SU-DHL-6 (cell line): ENCODE results near the gene HK1.

Source experiments
- H2AFZ ChIP-seq: fragments of 200-600 bp; sonication (generic); 2 replicates; pipeline ENCODE4 v1.6.1; 2014; ENCODE audit warnings: low read depth, mild to moderate bottlenecking, moderate library complexity, mixed read lengths, antibody characterized with exemption, low read length; ENCODE audit not compliant: severe bottlenecking
- H3F3A ChIP-seq: fragments of 200-600 bp; shearing (Covaris generic); 2 replicates; pipeline ENCODE4 v1.6.0; 2016; ENCODE audit warnings: antibody characterized with exemption, mild to moderate bottlenecking; ENCODE audit not compliant: insufficient read depth
- H3K27ac ChIP-seq: fragments of 200-600 bp; sonication (generic); 2 replicates; pipeline ENCODE4 v1.5.1; 2016; ENCODE audit warnings: low read depth, mild to moderate bottlenecking, low read length, moderate library complexity, mixed read lengths
- H3K27me3 ChIP-seq: fragments of 200-600 bp; sonication (generic), shearing (Covaris generic); 2 replicates; pipeline ENCODE4 v1.6.0; 2014; ENCODE audit warnings: mild to moderate bottlenecking, low read length
- H3K36me3 ChIP-seq: fragments of 200-600 bp; sonication (generic); 2 replicates; pipeline ENCODE4 v1.6.1; 2014; ENCODE audit warnings: mild to moderate bottlenecking, low read length, mixed read lengths
- H3K4me2 ChIP-seq: fragments of 300-600, 200-600 bp; shearing (Covaris generic), sonication (generic); 2 replicates; pipeline ENCODE4 v1.6.0; 2014; ENCODE audit warnings: low read length, low read depth, mild to moderate bottlenecking; ENCODE audit not compliant: poor library complexity, severe bottlenecking
- H3K4me3 ChIP-seq: fragments of 200-600 bp; sonication (generic); 2 replicates; pipeline ENCODE4 v1.5.1; 2014; ENCODE audit warnings: antibody characterized with exemption, low read length, mild to moderate bottlenecking, mixed read lengths; ENCODE audit not compliant: insufficient read depth, poor library complexity, severe bottlenecking
- H3K79me2 ChIP-seq: fragments of 200-600 bp; sonication (generic); 2 replicates; pipeline ENCODE4 v1.6.1; 2014; ENCODE audit warnings: mild to moderate bottlenecking, low read length, moderate library complexity; ENCODE audit not compliant: insufficient read depth
- H3K9ac ChIP-seq: fragments of 200-600 bp; sonication (generic); 2 replicates; pipeline ENCODE4 v1.7.0; 2014; ENCODE audit warnings: mild to moderate bottlenecking, low read length
- H3K9me2 ChIP-seq: fragments of 200-600 bp; sonication (generic); replicated peaks from 2 replicates; pipeline ENCODE4 v1.6.1; 2014; ENCODE audit warnings: low read length; ENCODE audit not compliant: insufficient read depth
- H3K9me3 ChIP-seq: fragments of 200-600 bp; sonication (generic); 2 replicates; pipeline ENCODE4 v1.6.1; 2014; ENCODE audit warnings: low read length, mixed read lengths; ENCODE audit not compliant: insufficient read depth
- H4K20me1 ChIP-seq: fragments of 200-600 bp; sonication (generic); 2 replicates; pipeline ENCODE4 v1.6.1; 2014; ENCODE audit warnings: low read depth, mild to moderate bottlenecking, antibody characterized with exemption, low read length, moderate library complexity, mixed read lengths
- EZH2phosphoT487 ChIP-seq: fragments of 200-600 bp; sonication (generic), shearing (Covaris generic); conservative IDR thresholded peaks from 2 replicates; pipeline ENCODE4 v1.6.1; 2018; ENCODE audit warnings: mild to moderate bottlenecking, antibody characterized with exemption, low read length, moderate library complexity, mixed read lengths
- TF ChIP-seq, protein P1 (sequence below): fragments of 200-600 bp; sonication (generic); IDR thresholded peaks from one replicate; pipeline ENCODE4 v1.5.1; 2017; ENCODE audit warnings: antibody characterized with exemption, mild to moderate bottlenecking, low read length, moderate library complexity; ENCODE audit not compliant: insufficient read depth, poor library complexity, severe bottlenecking

Gene HK1

DNA sequence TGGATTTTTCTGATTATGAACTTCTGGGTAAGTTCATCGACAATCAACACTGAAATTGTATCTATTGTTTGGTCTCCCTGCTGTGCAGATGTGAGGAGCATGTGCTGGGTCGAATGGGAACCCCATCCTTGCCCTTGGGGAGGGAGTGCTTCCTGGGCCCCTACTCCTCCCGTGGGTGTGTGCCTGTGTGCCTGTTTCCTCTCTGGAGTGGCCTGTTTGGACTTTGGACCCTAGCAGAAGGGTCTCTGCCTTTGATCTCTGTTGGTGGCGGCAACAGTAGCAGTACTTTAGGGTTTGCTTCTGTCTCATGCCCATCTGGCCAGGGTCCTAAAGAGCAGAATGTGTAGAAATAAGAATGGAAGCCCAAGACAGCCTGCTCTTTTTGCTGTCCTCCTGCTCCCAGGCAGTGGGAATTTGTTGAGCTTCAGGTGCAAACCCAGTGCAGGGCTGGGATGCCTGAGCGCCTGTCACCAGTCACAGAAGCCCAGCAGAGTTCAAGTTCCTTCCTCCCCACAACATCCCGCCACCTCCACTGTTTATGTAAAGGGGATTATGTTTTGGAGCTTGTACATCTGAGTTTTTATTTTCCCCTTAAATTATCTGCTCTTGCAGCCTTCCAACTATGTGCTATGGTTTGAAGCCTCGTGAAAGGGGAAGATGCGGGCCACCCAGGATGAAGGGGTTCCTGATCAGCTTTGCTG lies 139.9 kb downstream of the HK1 start:
- no peak for TF ChIP-seq EZH2phosphoT487
- TF ChIP-seq, protein P1, sequence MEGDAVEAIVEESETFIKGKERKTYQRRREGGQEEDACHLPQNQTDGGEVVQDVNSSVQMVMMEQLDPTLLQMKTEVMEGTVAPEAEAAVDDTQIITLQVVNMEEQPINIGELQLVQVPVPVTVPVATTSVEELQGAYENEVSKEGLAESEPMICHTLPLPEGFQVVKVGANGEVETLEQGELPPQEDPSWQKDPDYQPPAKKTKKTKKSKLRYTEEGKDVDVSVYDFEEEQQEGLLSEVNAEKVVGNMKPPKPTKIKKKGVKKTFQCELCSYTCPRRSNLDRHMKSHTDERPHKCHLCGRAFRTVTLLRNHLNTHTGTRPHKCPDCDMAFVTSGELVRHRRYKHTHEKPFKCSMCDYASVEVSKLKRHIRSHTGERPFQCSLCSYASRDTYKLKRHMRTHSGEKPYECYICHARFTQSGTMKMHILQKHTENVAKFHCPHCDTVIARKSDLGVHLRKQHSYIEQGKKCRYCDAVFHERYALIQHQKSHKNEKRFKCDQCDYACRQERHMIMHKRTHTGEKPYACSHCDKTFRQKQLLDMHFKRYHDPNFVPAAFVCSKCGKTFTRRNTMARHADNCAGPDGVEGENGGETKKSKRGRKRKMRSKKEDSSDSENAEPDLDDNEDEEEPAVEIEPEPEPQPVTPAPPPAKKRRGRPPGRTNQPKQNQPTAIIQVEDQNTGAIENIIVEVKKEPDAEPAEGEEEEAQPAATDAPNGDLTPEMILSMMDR = no peak
- no peaks in the 10 kb centered on the region for H3K27me3 ChIP-seq
- H3K4me2 ChIP-seq = no peak overlapping the region
- H3K9me2 ChIP-seq = no peaks in the 10 kb centered on the region
- no peak overlapping the region for H3K9ac ChIP-seq
- no peaks in the 10 kb centered on the region for H3K36me3 ChIP-seq
- no peak overlapping the region for H3K4me3 ChIP-seq
- no peak overlapping the region for H3K27ac ChIP-seq
- H3F3A ChIP-seq = no peaks in the 10 kb centered on the region
- H2AFZ ChIP-seq = no peak overlapping the region
- H3K9me3 ChIP-seq = no peaks in the 10 kb centered on the region
- H3K79me2 ChIP-seq = no peaks in the 10 kb centered on the region
- H4K20me1 ChIP-seq = no peaks in the 10 kb centered on the region

DNA sequence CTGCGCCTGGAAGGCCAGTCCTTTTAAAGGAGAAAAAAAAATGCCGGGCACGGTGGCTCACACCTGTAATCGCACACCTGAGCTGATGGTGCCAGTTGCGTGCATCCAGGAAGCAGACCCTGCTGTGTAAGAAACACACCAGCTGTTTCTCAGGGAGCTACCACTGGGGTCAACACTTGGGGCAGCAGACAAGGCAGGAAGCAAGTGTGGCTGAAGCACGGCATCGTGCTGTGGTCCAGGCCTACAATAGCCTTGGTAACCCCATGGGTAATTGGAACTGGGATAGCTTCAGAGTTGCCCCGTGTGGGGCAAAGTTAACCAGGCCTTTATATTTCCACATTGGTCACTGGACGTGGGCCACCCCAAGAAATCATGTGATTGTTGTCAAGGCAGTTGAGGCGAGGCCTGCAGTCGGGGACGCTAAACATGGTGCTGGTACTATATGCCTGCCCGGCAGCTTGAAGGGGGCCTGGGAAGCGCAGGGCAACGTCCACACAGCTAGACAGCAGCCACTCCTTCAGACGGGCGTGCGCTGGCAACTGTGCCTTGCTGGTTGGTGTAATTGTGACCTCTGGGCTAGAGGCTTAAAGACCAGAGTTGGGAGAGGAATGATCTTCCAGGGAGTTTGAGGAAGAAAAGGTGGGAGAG lies 140.9 kb downstream of the HK1 start:
- H3K27me3 ChIP-seq = no peaks in the 10 kb centered on the region
- no peaks in the 10 kb centered on the region for H3K36me3 ChIP-seq
- H3K79me2 ChIP-seq = no peaks in the 10 kb centered on the region
- no peak overlapping the region for H2AFZ ChIP-seq
- no peaks in the 10 kb centered on the region for H4K20me1 ChIP-seq
- no peak overlapping the region for H3K9ac ChIP-seq
- H3K4me3 ChIP-seq = no peak overlapping the region
- TF ChIP-seq, protein P1 = no peak
- TF ChIP-seq EZH2phosphoT487 = no peak
- H3F3A ChIP-seq = no peaks in the 10 kb centered on the region
- H3K9me2 ChIP-seq = no peaks in the 10 kb centered on the region
- H3K4me2 ChIP-seq = no peak overlapping the region
- H3K9me3 ChIP-seq = no peaks in the 10 kb centered on the region
- H3K27ac ChIP-seq = no peak overlapping the region

DNA sequence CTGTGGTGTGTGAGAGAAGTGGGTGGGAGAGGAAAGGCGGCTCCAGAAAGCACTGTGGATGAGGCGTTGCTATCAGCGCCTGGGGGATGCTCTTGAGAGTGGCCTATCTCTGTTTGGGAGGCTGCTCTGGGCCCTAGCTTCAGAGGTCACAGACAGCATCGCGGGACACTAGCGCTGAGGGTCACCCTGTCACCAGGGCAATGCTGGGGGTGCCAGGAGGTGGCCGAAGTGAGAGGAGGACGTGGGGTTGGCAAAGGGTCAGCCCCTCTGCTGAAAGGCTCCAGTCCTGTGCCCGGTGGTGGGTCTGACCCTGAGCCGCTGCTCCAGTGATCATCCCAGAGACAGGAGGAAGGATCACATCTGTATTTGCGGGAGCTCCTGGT lies 141.4 kb downstream of the HK1 start:
- H3K36me3 ChIP-seq = no peaks in the 10 kb centered on the region
- no peaks in the 10 kb centered on the region for H3K79me2 ChIP-seq
- no peak overlapping the region for H3K4me3 ChIP-seq
- H3K9ac ChIP-seq = no peak overlapping the region
- H2AFZ ChIP-seq = no peak overlapping the region
- H3K9me2 ChIP-seq = no peaks in the 10 kb centered on the region
- H3K27me3 ChIP-seq = no peaks in the 10 kb centered on the region
- no peaks in the 10 kb centered on the region for H3K9me3 ChIP-seq
- H3K4me2 ChIP-seq = no peak overlapping the region
- H3K27ac ChIP-seq = no peak overlapping the region
- TF ChIP-seq, protein P1 = no peak
- no peak for TF ChIP-seq EZH2phosphoT487
- no peaks in the 10 kb centered on the region for H3F3A ChIP-seq
- no peaks in the 10 kb centered on the region for H4K20me1 ChIP-seq
